K562 (cell line): ENCODE results near the gene INSYN2B. TPM values are rescaled to one million over a fixed set of nuclear protein-coding genes. Genes with fewer than 3 reads are reported as not detected.

Experiments used
- ATAC-seq: fragments of 200-7000 bp; cut with Tn5 transposase; 3 replicates; pipeline ENCODE4 v1.9.1; 2020; ENCODE audit warnings: moderate library complexity
- BruUV-seq: library from RNA; stranded (reverse); fragments of 400-500 nt; replicated peaks from 2 replicates; lab custom pipeline; 2021; lab: Mats Ljungman, UMichigan
- CTCF ChIA-PET: fragments of 300-600 bp; formaldehyde crosslinking; extraction: SDS; loops from one replicate; lab custom pipeline; 2021; ENCODE audit warnings: low intra/inter-chr PET ratio; lab: Yijun Ruan, JAX
- POLR2A ChIA-PET: fragments of 300-600, 350-650 bp; sonication (Branson Sonifier 250); formaldehyde crosslinking; extraction: SDS; loops from one replicate; lab custom pipeline; 2021; ENCODE audit warnings: antibody characterized with exemption, inconsistent platforms; lab: Yijun Ruan, JAX
- DNase-seq, 4 experiments: peaks; one replicate each; pipeline versions ENCODE4 v3.0.0 to v3.0.0-alpha.2; 2011 to 2018; ENCODE audit warnings: low spot score in 3 of 4, mixed read lengths in 3 of 4; ENCODE audit errors: extremely low read depth in 1 of 4
- FAIRE-seq: peaks from 2 replicates; lab custom pipeline; 2011; peaks lifted over from hg19 to GRCh38; lab: Jason Lieb, UNC
- H2AFZ ChIP-seq: 2 replicates; pipeline ENCODE4 v1.6.0; 2011; ENCODE audit warnings: low read depth, low read length, control low read depth, inconsistent platforms
- H3K27ac ChIP-seq: fragments of 200-600 bp; 3 replicates; pipeline ENCODE4 v1.8.0; 2011; ENCODE audit warnings: low read depth, mild to moderate bottlenecking, control low read depth, inconsistent platforms, low read length, moderate library complexity, mixed read lengths; ENCODE audit errors: extremely low read depth
- H3K27me3 ChIP-seq, 2 experiments: fragments of 300-600 bp in 1 of 2; 2 replicates in 1 of 2; 3 replicates in 1 of 2; pipeline versions ENCODE4 v1.6.0 to v1.8.0; 2011; ENCODE audit warnings: inconsistent platforms in 2 of 2, low read length in 2 of 2, mild to moderate bottlenecking in 1 of 2, mixed read lengths in 1 of 2, moderate library complexity in 1 of 2; ENCODE audit not compliant: control insufficient read depth in 2 of 2, insufficient read depth in 2 of 2
- H3K36me3 ChIP-seq: fragments of 300-600 bp; 3 replicates; pipeline ENCODE4 v1.8.0; 2011; ENCODE audit warnings: mild to moderate bottlenecking, low read length, inconsistent platforms; ENCODE audit not compliant: control insufficient read depth, insufficient read depth
- H3K4me1 ChIP-seq, 2 experiments: fragments of 200-600 bp in 1 of 2; replicated peaks in 1 of 2; 2 replicates in 1 of 2; 3 replicates in 1 of 2; pipeline versions ENCODE4 v1.5.1 to v1.8.0; 2011; ENCODE audit warnings: inconsistent platforms in 2 of 2, low read length in 2 of 2, mild to moderate bottlenecking in 1 of 2, mixed read lengths in 1 of 2, moderate library complexity in 1 of 2; ENCODE audit not compliant: control insufficient read depth in 2 of 2, insufficient read depth in 2 of 2
- H3K4me2 ChIP-seq: 2 replicates; pipeline ENCODE4 v1.6.1; 2011; ENCODE audit warnings: low read length, control low read depth, inconsistent platforms, mixed read lengths; ENCODE audit not compliant: insufficient read depth
- H3K4me3 ChIP-seq: fragments of 200-600 bp; sonication (generic), shearing (Covaris generic); 2 replicates; pipeline ENCODE4 v1.5.1; 2016; ENCODE audit warnings: control low read depth, inconsistent platforms
- H3K79me2 ChIP-seq: fragments of 200-600 bp; 3 replicates; pipeline ENCODE4 v1.8.0; 2011; ENCODE audit warnings: low read length, inconsistent platforms; ENCODE audit not compliant: control insufficient read depth, insufficient read depth
- H3K9ac ChIP-seq, 2 experiments: 2 replicates each; pipeline versions ENCODE4 v1.6.0 to v1.6.1; 2011; ENCODE audit warnings: low read depth in 2 of 2, low read length in 2 of 2, control low read depth in 1 of 2, inconsistent platforms in 1 of 2, mild to moderate bottlenecking in 1 of 2, mixed read lengths in 1 of 2; ENCODE audit not compliant: insufficient read depth in 1 of 2
- H3K9me1 ChIP-seq: one replicate; pipeline ENCODE4 v1.6.0; 2011; ENCODE audit warnings: inconsistent platforms, mild to moderate bottlenecking, low read length, moderate library complexity; ENCODE audit not compliant: control insufficient read depth, insufficient read depth
- H3K9me3 ChIP-seq: replicated peaks from 2 replicates; pipeline ENCODE4 v1.5.1; 2011; ENCODE audit warnings: low read depth, low read length, inconsistent platforms; ENCODE audit not compliant: control insufficient read depth, insufficient read depth
- H4K20me1 ChIP-seq: replicated peaks from 2 replicates; pipeline ENCODE4 v1.6.1; 2011; ENCODE audit warnings: low read length, inconsistent platforms, mixed read lengths; ENCODE audit not compliant: control insufficient read depth, insufficient read depth
- FOXJ2 ChIP-seq: fragments of 200-800 bp; sonication (Bioruptor generic); IDR thresholded peaks from 2 replicates; pipeline ENCODE4 v1.6.1; 2016; ENCODE audit warnings: missing genetic modification characterization, missing compliant biosample characterization
- MAZ ChIP-seq, 2 experiments: fragments of 450-650 bp in 1 of 2; sonication (generic) in 1 of 2; formaldehyde crosslinking; IDR thresholded peaks in 1 of 2; conservative IDR thresholded peaks in 1 of 2; 2 replicates each; pipeline versions ENCODE4 v1.4.0 to v1.5.0; 2020; ENCODE audit warnings: mild to moderate bottlenecking in 1 of 2, missing genetic modification reagents in 1 of 2
- POLR3G ChIP-seq: IDR thresholded peaks from 2 replicates; pipeline ENCODE4 v1.6.1; 2011; ENCODE audit not compliant: insufficient read length, insufficient replicate concordance; ENCODE audit errors: extremely low read depth
- SMARCB1 ChIP-seq: IDR thresholded peaks from 2 replicates; pipeline ENCODE4 v1.6.1; 2011; ENCODE audit warnings: improper control_type of control experiment, low read depth; ENCODE audit not compliant: insufficient read length
- TAF15 ChIP-seq: fragments of 200-400 bp; formaldehyde crosslinking; IDR thresholded peaks from 2 replicates; pipeline ENCODE4 v1.6.1; 2017; ENCODE audit warnings: mild to moderate bottlenecking, low read depth, low read length, moderate library complexity
- WGBS: fragments of 100-300 bp; shearing (Covaris generic); methylation state at CpG from one replicate; pipeline ENCODE4 v1.1.6; 2016; ENCODE audit warnings: low coverage, mixed read lengths; ENCODE audit not compliant: insufficient coverage; ENCODE audit errors: missing lambda C conversion rate; 5-methylcytosine and 5-hydroxymethylcytosine counted together
- in situ Hi-C: fragments of 300-500 bp; cut with MboI; formaldehyde crosslinking; loops from 4 replicates; pipeline ENCODE4 v1.15.0; 2018; ENCODE audit warnings: inconsistent platforms, mixed read lengths
- intact Hi-C: fragments of 100-400 bp; cut with micrococcal nuclease; formaldehyde crosslinking; loops from 2 replicates; pipeline ENCODE4 v1.14.2; 2022
- polyA plus RNA-seq, 8 experiments: library from polyadenylated mRNA; depleted of rRNA in 4 of 8; stranded (reverse) in 5 of 8; unstranded in 3 of 8; fragments of >200 nt; fragmentation: Nextera tagmentation in 2 of 8; fragmentation: Illumina TruSeq in 1 of 8; extraction: Ambion mirVana in 2 of 8; extraction: Trizol in 1 of 8; gene quantifications; 2 replicates each; pipeline versions ENCODE4 v1.2.1 to v1.2.3, GENCODE V29; 2011 to 2014; ENCODE audit warnings: inconsistent platforms in 1 of 8, missing spikeins in 1 of 8
- total RNA-seq, 7 experiments: library from RNA; depleted of rRNA in 6 of 7; stranded (reverse); fragments of >200 nt in 6 of 7; fragmentation: Illumina TruSeq in 2 of 7; extraction: Trizol in 2 of 7; gene quantifications; 2 replicates each; pipeline versions ENCODE4 v1.2.1 to v1.2.3, GENCODE V29; 2011 to 2021; ENCODE audit warnings: low replicate concordance in 1 of 7

Gene INSYN2B
- total and polyA plus RNA-seq, 9 of the 15 experiments (the other 6 are each of a cell fraction or from before 2014, with no cell fraction given): not detected

DNA sequence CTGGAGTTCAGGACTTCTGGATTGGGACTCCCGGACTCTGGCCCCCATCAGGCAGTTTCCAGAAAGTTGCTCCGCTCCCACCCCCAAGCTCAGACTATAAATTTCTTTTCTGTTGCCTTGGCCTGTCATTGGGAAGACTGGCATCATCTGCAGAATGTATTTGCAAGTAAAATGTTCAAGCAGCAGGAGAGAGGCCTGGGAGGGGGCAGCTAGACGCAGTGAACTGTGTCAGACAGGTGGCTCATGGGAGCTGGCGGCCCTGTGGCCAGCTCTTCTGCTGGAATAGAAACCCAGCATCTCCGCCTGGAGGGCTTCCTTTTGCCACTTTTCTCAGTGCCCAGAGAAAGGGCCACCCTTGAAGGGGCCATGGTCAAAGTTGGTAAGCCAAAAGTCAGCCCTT, 16.0 kb downstream of the INSYN2B start (continued):
- TF ChIP-seq MAZ (CRISPR knock-in tag; conservative IDR thresholded peaks at IDR 0.05 in 1 of 2, IDR thresholded peaks at IDR 0.05 in 1 of 2): no peak
- TF ChIP-seq POLR3G: no peak
- no peak for TF ChIP-seq FOXJ2
- TF ChIP-seq TAF15: no peak

DNA sequence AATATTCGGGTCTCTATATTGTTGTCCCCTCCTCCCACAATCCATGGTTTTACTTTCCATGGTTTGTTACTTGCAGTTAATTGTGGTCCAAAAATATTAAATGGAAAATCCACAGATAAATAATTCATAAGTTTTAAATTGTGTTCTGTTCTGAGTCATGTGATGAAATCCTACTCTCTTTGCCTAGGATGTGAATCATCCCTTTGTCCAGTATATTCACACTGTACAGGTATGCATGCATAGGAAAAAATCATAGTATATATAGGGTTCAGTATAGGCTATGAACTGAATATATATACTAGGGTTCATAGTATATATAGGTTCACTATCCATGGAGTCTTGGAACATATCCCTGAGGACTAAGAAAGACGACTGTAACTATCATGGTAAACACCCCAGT, 19.6 kb downstream of the INSYN2B start:
- no peak overlapping the region for H3K4me3 ChIP-seq
- no TSS peak for BruUV-seq
- ATAC-seq: no peak
- no peaks in the 10 kb centered on the region for H3K9me3 ChIP-seq
- intact Hi-C loops (no loop called here), in situ Hi-C loops (no loop called here)
- no peak overlapping the region for H3K4me2 ChIP-seq
- no peaks in the 10 kb centered on the region for H4K20me1 ChIP-seq
- no peaks in the 10 kb centered on the region for H3K9me1 ChIP-seq
- TF ChIP-seq SMARCB1: no peak
- H3K36me3 ChIP-seq: no peaks in the 10 kb centered on the region
- CTCF ChIA-PET: no interaction called here
- H3K4me1 ChIP-seq: no peaks in the 10 kb centered on the region
- 4% methylated on average over 2 of the region's 2 CpGs for whole genome bisulfite sequencing
- no peak overlapping the region for H3K27ac ChIP-seq
- POLR2A ChIA-PET: no interaction called here
- no peaks in the 10 kb centered on the region for H3K27me3 ChIP-seq
- FAIRE-seq: no peak
- no peak for DNase-seq
- no peak overlapping the region for H3K9ac ChIP-seq
- no peaks in the 10 kb centered on the region for H3K79me2 ChIP-seq
- no peak overlapping the region for H2AFZ ChIP-seq
